Kidney glomerular epithelial cell (primary cell): ENCODE data around the gene TMEM86B.
"Not testable (repeated sequence)": the region's sequence is repeated elsewhere in the genome, so short reads cannot be mapped to it uniquely, and the experiment has no call there.

Experiments used
- DNase-seq: peaks from one replicate; lab custom pipeline; 2025; lab: John Stamatoyannopoulos, UW

The TMEM86B gene

DNA sequence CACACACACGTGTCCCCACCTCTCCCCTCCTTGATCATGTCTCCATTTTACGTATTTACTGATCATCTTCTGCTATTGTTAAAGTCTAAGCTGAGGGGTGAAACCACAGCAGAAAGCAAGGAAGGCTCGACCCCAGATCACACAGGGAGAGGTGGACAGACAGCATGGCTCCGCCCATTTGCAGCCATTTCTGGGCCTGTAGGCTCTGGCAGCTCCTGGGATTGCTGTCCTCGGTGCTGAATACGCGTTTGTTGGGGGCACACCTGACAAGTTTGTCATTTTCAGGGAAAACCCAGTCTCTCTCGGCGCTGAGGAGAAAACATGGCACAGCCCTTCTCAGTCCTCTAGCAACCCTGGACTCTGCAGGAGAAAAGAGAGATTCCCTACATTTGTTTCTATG is 8.0 kb downstream of the TMEM86B start:
- no peak for DNase-seq

DNA sequence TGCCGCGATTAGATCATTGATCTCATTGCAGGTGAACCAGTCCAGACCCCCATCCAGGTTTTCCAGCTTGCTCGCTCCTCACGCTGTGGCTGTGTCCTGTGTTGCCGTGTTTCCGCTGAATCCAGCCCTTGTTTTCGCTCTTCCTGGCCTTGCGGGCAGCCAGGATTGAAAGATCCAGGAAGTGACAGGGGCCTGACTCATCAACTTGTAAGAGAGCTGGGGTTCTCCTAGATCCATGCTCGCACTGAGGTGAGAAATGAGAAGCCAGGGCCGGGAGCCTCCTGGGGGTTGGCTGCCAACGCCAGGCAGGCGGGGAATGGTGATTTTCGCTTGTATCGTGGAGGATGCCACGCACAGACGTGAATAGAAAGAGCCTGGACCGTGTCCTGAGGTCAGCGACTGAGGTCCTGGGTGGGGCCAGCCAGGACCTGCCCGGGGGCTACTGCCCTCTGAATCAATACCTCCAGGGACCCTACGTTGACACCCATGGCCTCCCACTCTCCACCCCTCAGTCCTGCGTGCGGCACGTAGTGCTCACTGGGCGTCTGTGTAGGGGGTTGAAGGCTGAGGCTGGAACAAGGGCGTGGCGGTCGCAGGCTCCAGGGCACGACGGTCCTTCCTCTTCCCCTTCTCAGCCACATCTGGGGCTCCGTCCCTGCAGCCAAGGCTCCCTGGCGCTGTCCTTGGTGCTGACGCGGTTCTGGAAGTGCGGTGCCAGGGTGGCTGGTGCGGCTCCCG is 11.9 kb downstream of the TMEM86B start:
- DNase-seq, result peak; percentile 99

DNA sequence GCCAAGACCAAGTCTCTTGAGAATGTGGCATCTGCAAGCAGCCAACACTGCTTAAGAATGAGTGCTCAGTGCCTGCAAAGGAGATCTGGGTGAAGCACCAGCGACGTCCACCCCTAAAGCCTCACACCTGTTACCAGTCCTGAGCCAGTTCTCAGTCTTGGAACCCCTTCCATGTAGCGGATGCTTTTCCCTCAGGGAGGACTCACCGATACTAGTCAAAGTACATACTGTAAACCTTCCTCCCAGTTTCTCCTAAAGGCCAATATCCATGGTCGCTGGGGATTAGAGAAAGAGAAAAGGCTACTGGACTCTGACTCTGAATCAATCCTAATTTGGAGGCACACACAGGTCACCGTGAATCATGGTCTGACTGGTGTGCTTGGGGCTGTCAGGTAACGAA is 15.0 kb downstream of the TMEM86B start:
- DNase-seq, result no peak

DNA sequence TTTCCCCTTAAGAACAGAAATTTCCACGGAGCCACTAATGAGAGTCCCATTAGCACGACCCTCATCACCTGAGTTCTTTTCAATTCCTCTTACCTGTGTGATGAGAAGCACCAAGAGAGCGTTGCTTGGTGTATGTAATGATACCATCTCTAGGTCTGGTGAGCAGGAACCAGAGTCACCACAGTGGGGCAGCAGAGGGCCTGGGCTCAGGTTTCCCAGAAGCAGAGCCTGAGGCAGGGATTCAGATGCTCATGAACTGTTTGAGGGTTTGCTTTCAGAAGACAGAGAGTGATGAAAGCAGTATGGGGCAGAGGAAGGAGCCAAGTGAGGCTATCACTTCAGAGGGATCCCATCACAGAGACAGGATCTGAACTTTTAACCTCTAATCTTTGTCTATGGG is 16.1 kb downstream of the TMEM86B start:
- DNase-seq, result no peak

DNA sequence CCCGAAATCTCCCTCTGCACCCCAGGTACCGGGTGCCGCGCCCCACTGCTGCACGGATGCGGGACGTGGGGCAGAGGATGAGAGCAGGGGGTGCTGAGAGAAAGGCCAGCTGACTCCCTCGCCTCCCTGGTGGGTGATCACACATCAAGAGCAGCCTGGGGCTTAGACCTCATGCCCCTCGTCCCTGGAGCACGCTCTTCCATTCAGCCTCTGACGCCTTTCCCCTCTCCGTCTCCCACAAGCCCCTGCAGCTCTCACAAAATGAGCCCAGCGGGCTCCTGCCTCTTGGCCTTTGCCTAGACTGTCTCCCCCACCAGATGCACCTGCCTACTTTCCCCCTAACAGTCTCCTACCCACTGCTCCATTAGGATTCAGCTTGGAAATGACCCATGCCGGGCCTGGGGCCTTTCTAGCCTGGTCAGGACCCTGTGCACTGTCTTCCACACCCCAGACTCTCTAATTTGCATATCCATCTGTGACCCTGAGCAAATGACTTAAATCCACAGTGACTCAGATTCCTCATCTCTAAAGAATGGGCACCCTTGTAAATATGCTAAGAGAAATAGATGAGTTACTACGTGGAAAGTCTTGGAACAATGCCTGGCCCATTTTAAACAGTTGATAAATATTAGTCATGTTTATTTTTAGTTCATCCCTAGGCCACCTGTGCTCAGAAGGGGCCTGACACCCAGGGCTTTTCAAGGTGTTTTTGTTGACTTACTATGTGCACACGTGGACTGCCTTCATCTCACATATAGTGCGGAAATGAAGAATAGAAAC is 18.7 kb downstream of the TMEM86B start:
- peak; percentile 95 for DNase-seq

DNA sequence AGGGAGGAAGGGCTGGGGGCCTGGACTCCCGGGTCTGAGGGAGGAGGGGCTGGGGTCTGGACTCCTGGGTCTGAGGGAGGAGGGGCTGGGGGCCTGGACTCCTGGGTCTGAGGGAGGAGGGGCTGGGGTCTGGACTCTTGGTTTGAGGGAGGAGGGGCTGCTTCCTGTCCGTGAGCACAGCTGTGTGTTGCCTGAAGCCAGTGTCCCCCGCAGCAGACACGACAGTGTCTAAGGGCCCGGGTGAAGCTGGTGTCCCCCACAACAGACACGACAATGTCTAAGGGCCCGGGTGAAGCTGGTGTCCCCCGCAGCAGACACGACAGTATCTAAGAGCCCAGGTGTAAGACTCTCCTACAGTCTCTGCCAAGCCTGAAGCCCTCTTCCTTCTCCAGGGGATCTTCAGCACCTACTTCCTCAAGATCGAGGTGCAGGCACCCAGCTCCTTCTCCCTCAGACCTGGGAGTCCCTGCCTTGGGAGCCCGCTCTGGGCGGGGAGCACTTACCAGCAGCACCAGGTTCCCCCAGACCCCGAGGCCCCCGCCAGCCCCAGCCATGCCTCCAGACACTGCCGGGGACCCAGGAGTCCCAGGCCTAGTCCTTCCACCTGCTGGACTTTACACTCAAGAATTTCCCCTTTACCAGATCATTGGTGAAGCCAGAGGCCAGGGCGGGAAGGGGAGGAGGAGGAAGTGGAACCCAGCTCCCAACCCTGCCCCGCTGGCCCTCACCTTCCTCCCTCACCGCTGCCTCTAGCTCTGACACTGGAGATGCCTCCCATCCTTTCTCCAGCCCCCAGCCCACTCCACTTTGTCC is 19.5 kb downstream of the TMEM86B start, which contains the start of gene PTPRH:
Gene PTPRH, minus strand, starts transcription at position 622 of the 813 bp plus-strand sequence. Its CDS starts 68 bp downstream, at position 554.
- no peak for DNase-seq

DNA sequence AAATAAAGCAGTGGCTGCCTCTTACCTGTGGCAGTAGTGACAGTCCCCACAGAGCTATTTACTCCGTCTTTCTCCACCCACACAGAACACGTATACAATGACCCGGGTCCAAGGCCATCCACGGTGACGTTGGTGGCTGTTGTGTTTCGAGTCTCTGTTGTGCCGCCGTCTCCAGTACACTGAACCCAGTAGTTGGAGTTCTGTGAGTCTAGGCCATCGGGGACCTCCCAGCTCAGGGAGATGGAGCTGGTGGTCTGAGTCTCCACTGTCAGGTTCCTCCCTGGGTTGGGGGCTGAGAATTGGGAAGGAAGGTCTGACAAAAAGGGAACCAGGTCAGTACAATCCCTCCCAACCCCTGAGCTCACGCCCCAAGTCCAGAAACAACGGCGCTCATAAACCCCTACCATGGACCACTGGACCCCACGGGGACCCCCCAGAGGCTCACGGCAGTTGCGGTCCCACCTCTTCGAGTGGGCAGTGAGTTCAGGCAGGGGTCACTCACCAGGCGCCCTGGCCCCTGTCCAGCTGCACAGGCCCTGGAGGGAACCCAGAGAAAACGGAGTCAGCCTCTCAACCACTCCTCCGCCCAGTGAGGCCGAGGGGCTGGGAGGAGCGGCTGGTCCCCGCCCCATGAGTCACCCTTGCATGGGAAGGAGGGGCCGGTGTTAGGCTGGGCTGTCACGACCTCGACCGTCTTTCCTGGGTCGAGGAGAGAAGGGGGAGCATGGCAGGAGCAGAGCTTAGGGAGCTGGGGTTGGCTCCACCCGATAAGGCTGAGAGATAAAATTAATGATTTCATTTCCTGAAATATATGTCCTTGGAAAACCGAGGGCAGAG is 21.7 kb downstream of the TMEM86B start:
- DNase-seq, result peak; percentile 72

DNA sequence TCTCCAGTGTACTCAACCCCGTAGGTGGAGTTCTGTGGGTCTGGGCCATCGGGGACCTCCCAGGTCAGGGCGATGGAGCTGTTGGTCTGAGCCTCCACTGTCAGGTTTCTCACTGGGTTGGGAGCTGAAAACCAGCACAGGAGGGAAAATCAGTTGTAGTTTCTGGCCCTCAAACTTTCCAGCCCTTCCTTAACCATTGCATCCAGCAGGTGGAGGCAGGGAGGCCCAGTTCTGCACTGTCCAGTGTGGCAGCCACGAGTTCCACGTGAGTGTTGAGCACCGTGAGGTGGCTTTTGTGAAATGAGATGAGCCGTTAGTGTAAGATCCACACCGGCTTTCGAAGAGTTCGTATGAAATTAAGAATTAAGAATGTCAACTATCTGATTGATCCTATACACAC is 26.4 kb downstream of the TMEM86B start:
- DNase-seq, result not testable (repeated sequence)

DNA sequence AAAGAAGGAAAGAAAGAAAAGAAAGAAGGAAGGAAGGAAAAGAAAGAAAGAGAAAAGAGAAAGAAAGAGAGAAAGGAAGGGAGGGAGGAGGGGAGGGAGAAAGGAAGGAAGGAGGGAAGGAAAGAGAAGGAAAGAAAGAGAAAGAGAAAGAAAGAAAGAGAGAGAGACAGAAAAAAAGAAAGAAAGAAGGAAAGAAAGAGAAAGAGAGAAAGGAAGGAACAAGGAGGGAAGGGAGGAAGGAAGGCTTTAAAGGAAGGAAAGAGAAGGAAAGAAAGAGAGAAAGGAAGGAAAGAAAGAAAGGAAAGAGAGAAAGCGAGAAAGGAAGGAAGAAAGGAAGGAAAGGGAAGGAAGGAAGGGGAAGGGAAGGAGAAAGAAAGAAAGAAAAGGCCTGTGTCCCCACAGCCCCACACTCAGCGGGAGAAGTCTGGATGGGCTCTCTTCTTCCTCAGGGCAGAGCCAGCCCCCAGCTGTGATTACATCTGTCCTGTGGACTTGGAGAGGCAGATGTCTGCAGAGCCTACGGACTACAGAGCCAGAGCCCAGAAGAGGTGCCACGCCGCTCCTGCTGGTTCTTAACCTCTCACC is 28.9 kb downstream of the TMEM86B start:
- DNase-seq, result no peak

DNA sequence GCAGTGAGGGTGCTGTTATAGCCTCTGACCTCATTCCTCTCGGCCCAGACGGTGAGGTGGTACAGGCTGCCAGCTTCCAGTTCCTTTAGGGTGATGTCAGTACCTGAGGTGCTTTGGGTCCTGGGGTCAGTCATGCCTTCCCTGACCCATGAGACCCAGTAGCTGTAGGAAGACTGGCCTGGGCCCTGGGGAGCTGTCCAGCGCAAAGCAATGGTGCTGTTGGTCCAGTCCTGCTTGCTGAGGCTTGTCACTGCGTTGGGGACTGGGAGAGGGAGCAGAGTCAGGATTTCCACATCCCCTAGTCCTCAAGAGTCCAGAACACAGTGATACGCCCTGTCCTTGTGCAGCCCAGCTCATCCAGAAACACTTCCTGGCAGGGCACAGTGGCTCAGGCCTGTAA is 29.9 kb downstream of the TMEM86B start:
- no peak for DNase-seq

DNA sequence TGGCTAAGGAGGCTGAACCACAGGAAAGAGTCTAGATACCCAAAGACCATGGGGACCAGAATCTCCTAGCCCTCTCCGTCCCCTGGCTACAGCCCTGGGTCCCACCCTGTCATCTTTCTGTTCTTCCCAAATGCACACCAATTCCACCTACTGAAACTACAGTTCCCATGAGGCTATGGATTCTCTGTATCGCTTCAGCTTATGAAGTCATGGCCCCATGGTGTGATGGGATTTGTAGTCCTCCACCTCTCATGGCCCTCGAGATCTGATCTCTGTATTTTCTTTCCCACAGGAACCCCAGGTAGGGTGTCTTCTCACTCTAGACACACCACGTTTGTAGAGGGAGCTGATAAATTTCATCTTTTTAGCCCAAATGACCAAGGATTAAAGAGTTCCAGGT is 31.0 kb downstream of the TMEM86B start:
- DNase-seq, result no peak

DNA sequence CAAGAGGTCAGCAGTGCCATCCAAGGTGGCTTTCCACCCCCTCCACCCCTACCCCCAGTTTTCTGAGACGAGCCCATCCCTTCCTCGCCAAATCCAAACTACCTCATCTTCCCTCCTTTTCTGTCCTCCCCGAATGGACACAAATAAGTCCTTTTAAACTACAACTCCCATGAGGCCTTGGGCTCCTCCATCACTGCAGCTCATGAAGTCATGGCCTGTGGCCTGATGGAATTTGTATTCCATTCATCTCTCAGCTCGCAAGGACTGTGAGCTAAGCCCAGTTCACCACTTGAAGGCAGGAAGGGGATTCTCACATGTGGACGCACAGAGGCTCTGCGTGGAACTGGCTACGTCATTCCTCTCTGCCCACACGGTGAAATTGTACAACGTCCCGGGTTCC is 31.8 kb downstream of the TMEM86B start:
- DNase-seq, result no peak

DNA sequence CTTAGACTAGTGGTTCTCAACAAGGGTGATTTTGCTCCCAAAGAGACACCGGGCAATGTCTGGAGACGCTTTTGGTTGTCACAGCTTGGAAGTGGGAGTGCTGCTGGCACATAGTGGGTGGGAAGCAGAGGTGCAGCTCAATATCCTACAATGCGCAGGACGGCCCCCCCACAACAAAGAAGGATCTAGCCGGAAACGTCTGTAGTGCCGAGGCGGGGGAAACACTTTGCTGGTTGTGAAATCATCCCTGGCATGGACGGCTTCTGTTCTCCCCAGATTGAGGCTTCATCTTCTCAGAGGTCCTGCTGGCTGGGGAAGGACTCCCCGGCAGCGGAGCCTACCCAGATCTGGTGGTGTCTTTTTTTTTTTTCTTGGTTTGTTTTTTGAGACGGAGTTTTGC is 35.1 kb downstream of the TMEM86B start:
- no peak for DNase-seq

DNA sequence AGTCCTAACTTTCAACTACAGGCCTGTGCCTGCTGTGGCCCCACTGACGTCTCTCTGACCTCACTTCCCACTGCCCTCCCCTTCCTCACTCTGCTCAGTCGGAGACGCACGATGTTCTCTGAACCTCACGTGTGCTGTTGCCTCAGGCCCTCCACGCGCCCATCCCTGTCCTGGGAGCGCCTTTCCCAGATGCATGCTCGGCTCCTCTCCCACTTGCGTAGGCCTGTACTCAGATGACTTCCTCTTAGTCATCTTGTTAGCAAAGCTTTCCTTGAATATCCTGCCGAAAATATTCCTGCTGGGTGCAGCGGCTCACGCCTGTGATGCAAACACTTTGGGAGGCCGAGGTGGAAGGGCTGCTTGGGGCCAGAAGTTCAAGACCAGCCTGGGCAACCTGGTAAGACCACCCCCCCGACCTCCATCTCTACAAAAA is 39.1 kb downstream of the TMEM86B start:
- no peak for DNase-seq

DNA sequence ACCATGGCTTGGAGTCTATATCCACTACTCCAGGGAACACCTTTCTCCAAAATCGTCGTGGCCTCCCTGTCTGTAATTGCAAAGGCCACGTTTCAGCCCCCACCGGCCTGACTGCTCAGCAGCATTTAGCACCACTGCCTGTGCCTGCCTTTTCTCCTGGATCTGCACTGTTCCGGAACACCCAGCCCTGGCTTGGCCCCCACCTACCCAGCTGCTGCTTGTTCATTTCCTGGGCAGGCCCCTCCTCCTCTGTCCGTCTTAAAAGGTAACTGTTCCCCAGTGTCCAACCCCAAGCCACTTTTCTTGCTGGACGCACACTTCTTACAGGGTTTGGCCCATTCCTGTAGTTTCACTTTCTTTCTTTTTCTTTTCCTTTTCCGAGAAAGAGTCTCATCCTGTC is 39.9 kb downstream of the TMEM86B start:
- no peak for DNase-seq

DNA sequence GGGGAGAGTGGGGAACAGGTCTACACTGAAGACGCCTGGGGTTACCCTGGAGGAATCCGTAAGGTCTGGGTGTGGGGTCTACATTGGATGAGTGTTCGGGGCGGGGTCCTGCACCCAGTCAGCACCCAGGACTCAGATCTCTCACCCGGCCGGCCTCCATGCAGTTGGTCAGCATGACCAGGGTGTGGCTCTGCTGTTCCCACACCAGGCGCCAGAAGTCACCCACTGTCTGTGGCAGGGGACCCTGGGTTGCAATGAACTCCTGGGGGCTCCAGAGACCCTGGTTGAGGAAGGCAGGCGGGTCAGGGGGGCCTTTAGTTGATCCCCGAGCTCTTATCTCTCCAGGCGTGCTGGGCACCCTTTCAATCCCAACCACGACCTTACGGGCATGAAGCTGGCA is 42.5 kb downstream of the TMEM86B start:
- DNase-seq, result no peak

DNA sequence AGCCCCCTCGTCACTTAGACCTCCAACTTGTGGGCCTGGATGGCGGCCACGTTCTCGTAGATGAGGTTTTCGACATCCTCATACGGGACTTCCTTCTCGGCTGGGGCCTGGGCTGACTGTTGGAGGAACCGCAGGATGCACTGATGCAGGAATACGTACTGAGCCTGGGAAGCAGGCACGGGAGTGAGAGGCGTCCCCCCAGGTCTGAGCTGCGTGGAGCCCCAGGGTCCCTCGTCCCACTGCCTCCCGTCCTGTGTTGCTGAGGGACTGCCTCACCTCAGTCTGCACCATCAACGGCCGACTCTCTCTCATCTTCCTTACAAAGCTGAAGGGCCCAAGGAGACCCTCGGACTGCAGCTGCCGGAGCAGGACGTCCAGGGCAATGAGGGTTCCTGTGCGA is 46.8 kb downstream of the TMEM86B start:
- DNase-seq, result no peak

DNA sequence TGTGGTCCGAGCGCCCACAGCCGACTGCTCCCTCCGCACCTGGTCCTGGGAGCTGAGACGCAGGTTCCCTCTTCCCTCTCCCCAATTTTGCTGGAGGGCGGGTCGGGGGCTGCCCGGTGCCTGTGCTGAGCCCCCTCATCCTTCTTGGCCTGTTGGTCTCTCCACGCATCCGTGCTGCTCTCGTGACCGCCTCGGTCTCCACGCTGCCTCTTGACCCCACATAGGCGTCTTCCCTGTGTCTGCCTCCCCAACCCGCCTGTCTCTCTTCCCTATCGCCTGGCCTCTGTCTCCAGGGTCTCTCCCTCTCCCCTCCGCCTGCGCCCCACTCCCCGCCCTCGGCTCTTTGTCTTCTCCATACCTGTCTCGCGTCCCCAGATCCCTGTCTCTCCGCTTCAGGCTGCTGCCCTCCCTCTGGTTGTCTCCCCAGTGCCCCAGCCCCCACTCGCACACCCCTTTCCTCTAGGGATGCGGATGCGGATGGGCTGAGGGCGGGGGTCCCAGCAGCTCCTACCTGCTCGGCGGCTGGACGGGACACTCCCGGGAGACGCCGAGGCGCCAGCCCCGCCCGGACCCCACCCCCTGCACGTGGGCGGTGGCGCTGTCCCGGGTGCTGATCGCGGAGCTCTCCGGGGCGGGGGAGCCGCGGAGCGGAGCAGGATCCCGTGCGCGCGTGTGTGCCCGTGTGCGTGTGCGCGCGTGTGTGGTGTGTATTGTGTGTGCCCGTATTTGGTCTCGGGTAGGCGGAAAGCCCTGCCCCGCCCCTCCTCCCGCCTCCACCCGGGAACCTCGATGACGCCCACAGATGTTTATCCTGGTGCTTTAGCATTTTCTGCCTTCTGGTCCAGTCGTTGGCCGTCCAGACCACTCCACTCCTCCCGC is 48.7 kb downstream of the TMEM86B start, which contains the start of gene SYT5:
Gene SYT5, minus strand, starts transcription at position 684 of the 879 bp plus-strand sequence. CDS start 1,248 bp downstream, outside the sequence.
- no peak for DNase-seq

DNA sequence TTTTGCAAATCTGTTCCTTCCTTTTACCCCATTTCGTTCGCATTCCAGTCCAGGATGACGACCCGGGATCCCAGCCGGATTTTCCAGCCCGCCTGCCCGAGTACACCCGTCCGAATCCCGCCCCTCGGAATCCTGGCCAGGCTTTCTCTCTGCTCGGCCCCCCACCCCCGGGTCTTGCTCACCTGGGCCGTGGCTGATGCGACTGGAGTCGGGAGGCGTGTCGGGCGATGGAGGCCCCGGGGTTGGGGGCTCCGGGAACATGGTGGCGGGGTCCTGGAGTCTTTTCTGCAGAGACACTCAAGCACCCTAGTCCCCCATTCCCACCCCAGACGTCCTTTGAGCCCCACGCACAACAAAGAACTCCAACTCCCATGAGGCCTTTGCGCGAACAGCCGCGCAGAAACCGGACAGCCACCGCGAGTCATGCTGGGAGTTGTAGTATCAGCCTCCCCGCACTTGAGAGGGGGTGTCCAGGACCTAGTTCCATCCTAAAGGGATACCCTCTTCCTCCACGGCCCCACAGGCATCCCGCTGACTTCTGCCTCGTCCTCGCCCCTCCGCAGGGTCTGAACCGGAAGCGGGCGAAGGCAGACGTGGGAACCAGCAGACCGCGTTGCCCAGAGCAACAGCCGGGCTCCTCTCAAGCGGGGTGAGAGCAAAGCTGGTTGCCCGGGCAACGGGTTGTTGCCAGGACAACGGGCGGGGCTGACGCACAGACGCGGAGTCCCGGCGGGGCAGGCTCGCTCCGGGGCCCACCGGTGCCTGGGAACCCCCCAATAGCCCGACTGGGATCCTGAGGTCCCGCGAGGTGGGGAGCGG is 49.6 kb downstream of the TMEM86B start:
- DNase-seq, result peak; percentile 69
